Heart left ventricle (tissue), 16 donors: ENCODE data around the gene PRDM16. TPM values are rescaled to one million over a fixed set of nuclear protein-coding genes. Genes with fewer than 3 reads are reported as not detected.

ENCODE experiments used
- ATAC-seq, 4 donors: fragments of 200-7000 bp; cut with Tn5 transposase; one replicate each; pipeline ENCODE4 v1.9.1; 2020 to 2022; ENCODE audit warnings: moderate library complexity in 4 of 4, mild to moderate bottlenecking in 3 of 4, moderate number of reproducible peaks in 1 of 4
- DNase-seq, 5 donors: peaks; one replicate each; pipeline ENCODE4 v3.0.0-alpha.2; 2020
- H3K27ac ChIP-seq, 12 donors: fragments of 200-600 bp; sonication (generic) in 4 of 12; one replicate each; pipeline versions ENCODE4 v1.5.0 to v1.8.0; 2016 to 2022; ENCODE audit warnings: mild to moderate bottlenecking in 2 of 12
- H3K27me3 ChIP-seq, 9 donors: fragments of 200-600 bp; sonication (generic) in 2 of 9; one replicate each; pipeline versions ENCODE4 v1.5.1 to v1.8.0; 2016 to 2022; ENCODE audit warnings: mild to moderate bottlenecking in 3 of 9
- H3K36me3 ChIP-seq, 9 donors: fragments of 200-600 bp; sonication (generic) in 2 of 9; one replicate each; pipeline versions ENCODE4 v1.5.0 to v1.8.0; 2018 to 2022; ENCODE audit warnings: mild to moderate bottlenecking in 2 of 9
- H3K4me1 ChIP-seq, 12 donors: fragments of 200-600 bp; sonication (generic) in 4 of 12; one replicate each; pipeline versions ENCODE4 v1.5.0 to v1.8.0; 2016 to 2022; ENCODE audit warnings: mild to moderate bottlenecking in 3 of 12
- H3K4me3 ChIP-seq, 12 donors: fragments of 200-600 bp; sonication (generic) in 4 of 12; one replicate each; pipeline versions ENCODE4 v1.5.0 to v1.8.0; 2017 to 2022; ENCODE audit warnings: mild to moderate bottlenecking in 9 of 12, moderate library complexity in 4 of 12
- H3K9me3 ChIP-seq, 12 donors: fragments of 200-600 bp; sonication (generic) in 4 of 12; one replicate each; pipeline versions ENCODE4 v1.5.0 to v1.8.0; 2016 to 2022; ENCODE audit warnings: mild to moderate bottlenecking in 1 of 12
- CTCF ChIP-seq, 12 donors: fragments of 200-600 bp; sonication (generic) in 4 of 12; IDR thresholded peaks; one replicate each; pipeline versions ENCODE4 v1.5.0 to v1.8.0; 2018 to 2022; ENCODE audit warnings: antibody characterized with exemption in 12 of 12, mild to moderate bottlenecking in 5 of 12
- POLR2A ChIP-seq, 2 donors: fragments of 450-650 bp; IDR thresholded peaks; one replicate each; pipeline ENCODE4 v1.6.1; 2017; ENCODE audit warnings: antibody characterized with exemption in 2 of 2, mild to moderate bottlenecking in 2 of 2, moderate library complexity in 2 of 2
- WGBS, 4 donors: extraction: QIAGEN DNeasy Blood & Tissue Kit in 2 of 4; methylation state at CpG; one replicate each; pipeline versions ENCODE4 v1.1.5 to v1.1.7; 2013 to 2018; 5-methylcytosine and 5-hydroxymethylcytosine counted together
- intact Hi-C, 10 donors: fragments of 100-400 bp; cut with DNase I; formaldehyde crosslinking; loops; one replicate each; pipeline versions ENCODE4 v1.11.1 to v1.14.2; 2022
- polyA plus RNA-seq, 2 donors: library from polyadenylated mRNA; stranded (reverse); fragments of 200-250 nt; gene quantifications; one replicate each; pipeline ENCODE4 v1.2.3, GENCODE V29; 2013
- total RNA-seq, 9 donors: library from RNA; depleted of rRNA in 2 of 9; stranded (reverse); fragments of >200 nt in 2 of 9; fragmentation: NEBNext Ultra II Directional in 3 of 9; extraction: Animal tissue kit (Norgen Biotek cat#: 25700) in 3 of 9; gene quantifications; one replicate each; pipeline versions ENCODE4 v1.1.0 to v1.2.4, GENCODE V29; 2016 to 2023
- donor health status: ischemic (EF 13 %, LVEDD 7.1; RV severe dilation, severe dysfunction).
- donor health status: healthy with polysubstance abuse.
- donor health status: DM: no; HTN: yes; CAD: no.
- donor health status: DM: no; HTN: no; CAD: no.
- donor health status: ischemic (EF 25% LVEDD 6.9; RV normal size, moderate dysfunction).
- donor health status: ischemic (EF 25% LVEDD 5.7; RV mildly dilated, moderate dysfunction).
- donor health status: healthy.
- donor health status: DM: yes; HTN: yes; CAD: no.
- donor health status: ischemic (EF 35%, LVEDD 5.7; RV mildly dilated, moderate dysfunction).
- donor health status: nonischemic (EF 11% LVEDD 7.7; RV severe dilation, severe dysfunction).
- donor health status: DM: yes; HTN: yes; CAD: no.
- donor health status: PGD.
- donor health status: ischemic (EF 29% LVEDD 5.4; RV normal size, mild dysfunction).
- donor health status: nonischemic (EF 23%, LVEDD 6.1; RV moderate dilation, normal function).

Gene PRDM16
- total and polyA plus RNA-seq, 11 donors: 6.0 to 22.7 (median 14.0) TPM

GRCh38 chr1:3352299-3352951 is 283.4 kb downstream of the PRDM16 start:
- intact Hi-C loops: loop anchor here in 5 of 10 donors (2.0 to 5.0 kb wide), 4 partner anchors 40 to 285 kb away; partner anchors contain the start of gene PRDM16 (in 2 of the 5)
- Histone ChIP-seq H3K4me1 (peaks cover 0 to 87% (median 52%) of the 10 kb centered on the region in 12 donors), H3K27me3 (peaks cover 0 to 20% (median 0%) of the 10 kb centered on the region in 9 donors), H3K27ac (peak overlapping the region; percentile 60 to 98 (median 90)), H3K9me3 (no peaks in the 10 kb centered on the region), H3K36me3 (no peaks in the 10 kb centered on the region), H3K4me3 (no peak overlapping the region)
- WGBS, 4 donors: 15 to 26% (median 24%) methylated on average over 30 of the region's 30 CpGs
- DNase-seq (peak in 2 of 5 donors; percentile 53 to 84), ATAC-seq (peak in 2 of 4 donors; percentile 2 to 18)
- TF ChIP-seq POLR2A (IDR thresholded peaks at IDR 0.05): peak in 1 of 2 donors; percentile 18
- TF ChIP-seq CTCF (IDR thresholded peaks at IDR 0.05): no peak

GRCh38 chr1:3352952-3353331 is 283.9 kb downstream of the PRDM16 start:
- Histone ChIP-seq H3K27me3 (peaks cover 0 to 20% (median 0%) of the 10 kb centered on the region in 9 donors), H3K27ac (peak overlapping the region; percentile 60 to 98 (median 90)), H3K36me3 (no peaks in the 10 kb centered on the region), H3K4me1 (peaks cover 0 to 85% (median 47%) of the 10 kb centered on the region in 12 donors), H3K4me3 (no peak overlapping the region), H3K9me3 (no peaks in the 10 kb centered on the region)
- 10 to 19% (median 15%) methylated on average over 10 to 13 of the region's 13 CpGs for whole genome bisulfite sequencing, 4 donors
- peak in 1 of 4 donors; percentile 4 for ATAC-seq
- DNase-seq: peak; percentile 78 to 83 (median 81)
- no peak for TF ChIP-seq CTCF (IDR thresholded peaks at IDR 0.05)
- intact Hi-C loops: loop anchor here in 5 of 10 donors (1.0 to 5.0 kb wide), 5 partner anchors 39 to 286 kb away; partner anchors contain the start of gene PRDM16 (in 2 of the 5)

GRCh38 chr1:3353876-3354275 is 284.9 kb downstream of the PRDM16 start:
- Histone ChIP-seq H3K27me3 (peaks cover 0 to 20% (median 0%) of the 10 kb centered on the region in 9 donors), H3K36me3 (no peaks in the 10 kb centered on the region), H3K4me3 (no peak overlapping the region), H3K9me3 (no peaks in the 10 kb centered on the region), H3K4me1 (peaks cover 0 to 75% (median 42%) of the 10 kb centered on the region in 12 donors), H3K27ac (peak overlapping the region in 9 of 12 donors; percentile 29 to 98 (median 90))
- DNase-seq (no peak), ATAC-seq (no peak)
- TF ChIP-seq CTCF (IDR thresholded peaks at IDR 0.05): no peak
- no peak for TF ChIP-seq POLR2A (IDR thresholded peaks at IDR 0.05)
- intact Hi-C loops: loop anchor here in 5 of 10 donors (1.0 to 5.0 kb wide), 5 partner anchors 38 to 287 kb away; partner anchors contain the start of gene PRDM16 (in 2 of the 5)
- 87 to 92% (median 89%) methylated on average over 8 of the region's 8 CpGs for WGBS, 4 donors

- WGBS, 4 donors: 81 to 95% (median 92%) methylated on average over 8 of the region's 8 CpGs
- Histone ChIP-seq H3K9me3 (no peaks in the 10 kb centered on the region), H3K27me3 (peaks cover 0 to 18% (median 0%) of the 10 kb centered on the region in 9 donors), H3K4me3 (no peak overlapping the region), H3K4me1 (peaks cover 0 to 63% (median 36%) of the 10 kb centered on the region in 12 donors), H3K27ac (peak overlapping the region in 6 of 12 donors; percentile 9 to 98 (median 64)), H3K36me3 (no peaks in the 10 kb centered on the region)
- intact Hi-C loops: no loop called here
- no peak for TF ChIP-seq CTCF (IDR thresholded peaks at IDR 0.05)
- TF ChIP-seq POLR2A (IDR thresholded peaks at IDR 0.05): no peak
- DNase-seq (no peak), ATAC-seq (no peak)
Measured at GRCh38 chr1:3355089-3355488, 286.1 kb downstream of the PRDM16 start.
